OCI-LY7 (cell line): ENCODE data around the gene PTTG2.

Experiments used
- CTCF ChIP-seq: fragments of 200-600 bp; sonication (generic); conservative IDR thresholded peaks from 2 replicates; pipeline ENCODE4 v1.5.1; 2014; ENCODE audit warnings: mild to moderate bottlenecking, antibody characterized with exemption, low read length, moderate library complexity, mixed read lengths
- EZH2phosphoT487 ChIP-seq: fragments of 200-600 bp; sonication (generic); IDR thresholded peaks from 2 replicates; pipeline ENCODE4 v1.6.1; 2018; ENCODE audit warnings: low read depth, borderline replicate concordance, mild to moderate bottlenecking, mixed run types, antibody characterized with exemption, low read length, moderate library complexity, mixed read lengths

- TF ChIP-seq CTCF: no peak
- TF ChIP-seq EZH2phosphoT487: no peak
These were observed 30.6 kb downstream of the PTTG2 start for GRCh38 chr4:37990731-37991245.
